HepG2 (cell line): Measurements from ENCODE around the gene MAPK7. TPM values are rescaled to one million over a fixed set of nuclear protein-coding genes. Genes with fewer than 3 reads are reported as not detected.
A peak's percentile ranks its signal among the peaks of the same experiment; 100 is the strongest.

Experiments
- ATAC-seq: fragments of 200-7000 bp; cut with Tn5 transposase; 3 replicates; pipeline ENCODE4 v1.9.1; 2020; ENCODE audit warnings: mild to moderate bottlenecking, moderate library complexity
- BruUV-seq: library from RNA; stranded (reverse); fragments of 400-500 nt; replicated peaks from 2 replicates; lab custom pipeline; 2021; lab: Mats Ljungman, UMichigan
- CTCF ChIA-PET: fragments of 300-600 bp; formaldehyde crosslinking; extraction: SDS; loops from one replicate; lab custom pipeline; 2021; ENCODE audit warnings: low total read pairs, inconsistent platforms, low intra/inter-chr PET ratio; lab: Yijun Ruan, JAX
- POLR2A ChIA-PET: fragments of 350-600 bp; sonication (Branson Sonifier 250); formaldehyde crosslinking; loops from one replicate; lab custom pipeline; 2020; ENCODE audit warnings: antibody characterized with exemption, inconsistent platforms; lab: Yijun Ruan, JAX
- DNase-seq: peaks from one replicate; pipeline ENCODE4 v3.0.0-alpha.2; 2015; ENCODE audit warnings: low spot score
- FAIRE-seq: peaks from 3 replicates; lab custom pipeline; 2011; peaks lifted over from hg19 to GRCh38; lab: Jason Lieb, UNC
- H2AFZ ChIP-seq: one replicate; pipeline ENCODE4 v1.6.1; 2011; ENCODE audit warnings: low read length, inconsistent platforms
- H3K27ac ChIP-seq: fragments of 300-600 bp; 3 replicates; pipeline ENCODE4 v1.8.0; 2011; ENCODE audit warnings: mixed run types, mild to moderate bottlenecking, mixed read lengths, low read length, inconsistent platforms; ENCODE audit not compliant: insufficient read depth; ENCODE audit errors: extremely low read length
- H3K27me3 ChIP-seq, 2 experiments: fragments of 200-600 bp in 1 of 2; 2 replicates in 1 of 2; 3 replicates in 1 of 2; pipeline versions ENCODE4 v1.6.0 to v1.8.0; 2011; ENCODE audit warnings: low read length in 2 of 2, mild to moderate bottlenecking in 2 of 2, moderate library complexity in 2 of 2, inconsistent platforms in 1 of 2; ENCODE audit not compliant: insufficient read depth in 2 of 2, control insufficient read depth in 1 of 2
- H3K36me3 ChIP-seq, 2 experiments: fragments of 200-600 bp in 1 of 2; replicated peaks in 1 of 2; 2 replicates in 1 of 2; 3 replicates in 1 of 2; pipeline versions ENCODE4 v1.5.1 to v1.8.0; 2011; ENCODE audit warnings: low read length in 2 of 2, inconsistent platforms in 1 of 2; ENCODE audit not compliant: insufficient read depth in 2 of 2, control insufficient read depth in 1 of 2
- H3K4me1 ChIP-seq: 2 replicates; pipeline ENCODE4 v1.5.1; 2012; ENCODE audit warnings: low read length, inconsistent platforms; ENCODE audit not compliant: insufficient read depth
- H3K4me2 ChIP-seq: 2 replicates; pipeline ENCODE4 v1.6.0; 2011; ENCODE audit warnings: low read depth, low read length, inconsistent platforms
- H3K4me3 ChIP-seq, 3 experiments: fragments of 200-600 bp in 1 of 3; sonication (generic), shearing (Covaris generic) in 1 of 3; replicated peaks in 1 of 3; 2 replicates each; pipeline ENCODE4 v1.5.1; 2011 to 2016; ENCODE audit warnings: low read length in 3 of 3, inconsistent platforms in 2 of 3, low read depth in 2 of 3, mild to moderate bottlenecking in 2 of 3, control low read depth in 1 of 3, mixed read lengths in 1 of 3; ENCODE audit not compliant: insufficient read depth in 1 of 3
- H3K79me2 ChIP-seq: one replicate; pipeline ENCODE4 v1.6.1; 2011; ENCODE audit warnings: low read length, inconsistent platforms; ENCODE audit not compliant: insufficient read depth
- H3K9ac ChIP-seq: 2 replicates; pipeline ENCODE4 v1.6.0; 2011; ENCODE audit warnings: mild to moderate bottlenecking, low read depth, low read length, inconsistent platforms; ENCODE audit not compliant: insufficient read depth
- H3K9me3 ChIP-seq: 2 replicates; pipeline ENCODE4 v1.5.1; 2012; ENCODE audit warnings: mild to moderate bottlenecking, low read length
- H4K20me1 ChIP-seq: 2 replicates; pipeline ENCODE4 v1.6.0; 2011; ENCODE audit warnings: inconsistent platforms, mild to moderate bottlenecking, low read length, moderate library complexity; ENCODE audit not compliant: insufficient read depth
- CCAR2 ChIP-seq: fragments of 200-400 bp; formaldehyde crosslinking; optimal IDR thresholded peaks from 2 replicates; pipeline ENCODE3; 2018; ENCODE audit warnings: low read depth, mild to moderate bottlenecking, low read length, moderate library complexity
- DR1 ChIP-seq: sonication (generic); formaldehyde crosslinking; IDR thresholded peaks from 2 replicates; pipeline ENCODE4 v1.8.0; 2021; ENCODE audit warnings: mild to moderate bottlenecking, missing genetic modification reagents, inconsistent platforms
- GMEB1 ChIP-seq: sonication (generic); formaldehyde crosslinking; IDR thresholded peaks from 2 replicates; pipeline ENCODE4 v1.5.1; 2020; ENCODE audit warnings: missing genetic modification reagents, mild to moderate bottlenecking, borderline replicate concordance
- HNRNPUL1 ChIP-seq: fragments of 200-400 bp; formaldehyde crosslinking; IDR thresholded peaks from 2 replicates; pipeline ENCODE4 v1.6.1; 2017; ENCODE audit warnings: low read depth, mild to moderate bottlenecking, low read length, moderate library complexity
- IRX3 ChIP-seq: sonication (generic); formaldehyde crosslinking; IDR thresholded peaks from 2 replicates; pipeline ENCODE4 v1.8.1; 2023; ENCODE audit warnings: mild to moderate bottlenecking, low read depth, missing genetic modification reagents, borderline replicate concordance
- KLF11 ChIP-seq: IDR thresholded peaks from 2 replicates; pipeline ENCODE4 v1.6.1; 2016; ENCODE audit warnings: missing compliant biosample characterization
- MAFK ChIP-seq, 2 experiments: IDR thresholded peaks in 1 of 2; conservative IDR thresholded peaks in 1 of 2; 2 replicates each; pipeline ENCODE4 v1.6.1; 2011; ENCODE audit warnings: improper control_type of control experiment in 2 of 2, low read length in 2 of 2
- MTF1 ChIP-seq: sonication (generic); formaldehyde crosslinking; IDR thresholded peaks from 2 replicates; pipeline ENCODE4 v1.5.0; 2020; ENCODE audit warnings: missing genetic modification reagents
- PAF1 ChIP-seq: IDR thresholded peaks from 2 replicates; pipeline ENCODE4 v1.6.1; 2016; ENCODE audit warnings: missing genetic modification reagents, missing compliant biosample characterization
- PHB2 ChIP-seq: fragments of 450-650 bp; IDR thresholded peaks from 2 replicates; pipeline ENCODE4 v1.6.1; 2018; ENCODE audit not compliant: partially characterized antibody
- SKI ChIP-seq: fragments of 450-650 bp; IDR thresholded peaks from one replicate; pipeline ENCODE4 v1.6.1; 2018; ENCODE audit warnings: mild to moderate bottlenecking; ENCODE audit not compliant: partially characterized antibody
- SP4 ChIP-seq: sonication (generic); formaldehyde crosslinking; IDR thresholded peaks from 2 replicates; pipeline ENCODE4 v1.8.1; 2023; ENCODE audit warnings: mild to moderate bottlenecking, missing genetic modification reagents
- ZMYM4 ChIP-seq: sonication (generic); formaldehyde crosslinking; IDR thresholded peaks from 2 replicates; pipeline ENCODE4 v1.8.1; 2023; ENCODE audit warnings: mild to moderate bottlenecking, missing genetic modification reagents
- ZNF121 ChIP-seq: sonication (generic); formaldehyde crosslinking; IDR thresholded peaks from 2 replicates; pipeline ENCODE4 v1.5.0; 2020; ENCODE audit warnings: mild to moderate bottlenecking, missing genetic modification reagents
- ZNF546 ChIP-seq: sonication (generic); formaldehyde crosslinking; conservative IDR thresholded peaks from 2 replicates; pipeline ENCODE4 v1.8.1; 2023; ENCODE audit warnings: mild to moderate bottlenecking, missing genetic modification reagents
- ZNF674 ChIP-seq: sonication (generic); formaldehyde crosslinking; IDR thresholded peaks from 2 replicates; pipeline ENCODE4 v1.5.0; 2020; ENCODE audit warnings: low read depth, mild to moderate bottlenecking, missing genetic modification reagents
- ZNF841 ChIP-seq: sonication (generic); formaldehyde crosslinking; IDR thresholded peaks from 2 replicates; pipeline ENCODE4 v1.8.1; 2023; ENCODE audit warnings: missing genetic modification reagents, borderline replicate concordance
- WGBS: methylation state at CpG from one replicate; pipeline ENCODE4 v1.1.6; 2017; ENCODE audit warnings: low lambda C conversion rate; 5-methylcytosine and 5-hydroxymethylcytosine counted together
- in situ Hi-C: cut with HindIII; loops from 2 replicates; pipeline ENCODE4 v1.10.0; 2017; ENCODE audit warnings: low pct_unique_long_range_greater_than_20kb; ENCODE audit not compliant: extremely low pct_ligation_motif_present
- intact Hi-C: fragments of 100-400 bp; cut with micrococcal nuclease; formaldehyde crosslinking; loops from one replicate; pipeline ENCODE4 v1.10.0; 2022; ENCODE audit not compliant: unreplicated experiment
- polyA plus RNA-seq, 8 experiments: library from polyadenylated mRNA; depleted of rRNA in 3 of 8; stranded (reverse) in 7 of 8; unstranded in 1 of 8; fragments of >200 nt; fragmentation: Illumina TruSeq in 4 of 8; extraction: Trizol in 4 of 8; gene quantifications; 2 replicates each; pipeline versions ENCODE4 v1.2.1 to v1.2.3, GENCODE V29; 2011 to 2016; ENCODE audit warnings: low read depth in 4 of 8, missing spikeins in 1 of 8, mixed read lengths in 1 of 8; ENCODE audit not compliant: insufficient read depth in 1 of 8
- total RNA-seq, 5 experiments: library from RNA; depleted of rRNA; stranded (reverse); fragments of >200 nt; fragmentation: Illumina TruSeq; extraction: Trizol; gene quantifications; 2 replicates each; pipeline ENCODE4 v1.2.3, GENCODE V29; 2016; ENCODE audit warnings: low read depth in 1 of 5

The MAPK7 gene
- total and polyA plus RNA-seq, 2 of the 13 experiments (the other 11 are each of a cell fraction or from before 2014, with no cell fraction given), result 2.9 to 5.9 TPM

- Histone ChIP-seq H3K36me3 (no peaks in the 10 kb centered on the region), H3K9ac (no peak overlapping the region), H4K20me1 (no peaks in the 10 kb centered on the region), H2AFZ (no peak overlapping the region), H3K4me3 (no peak overlapping the region), H3K79me2 (no peaks in the 10 kb centered on the region), H3K4me1 (no peaks in the 10 kb centered on the region), H3K9me3 (no peaks in the 10 kb centered on the region), H3K27me3 (peaks cover 1 to 32% of the 10 kb centered on the region in 2 experiments), H3K27ac (no peak overlapping the region), H3K4me2 (no peak overlapping the region)
- FAIRE-seq (no peak), DNase-seq (no peak), ATAC-seq (0 out of 3 replicates have a peak, but pooled peaks have one; percentile 30)
- TF ChIP-seq SP4 (CRISPR knock-in tag) (no peak), ZNF546 (CRISPR knock-in tag) (no peak), ZNF674 (CRISPR knock-in tag) (no peak), MTF1 (CRISPR knock-in tag) (no peak), MAFK (conservative IDR thresholded peaks at IDR 0.05 in 1 of 2, IDR thresholded peaks at IDR 0.05 in 1 of 2; ENCODE audit: low read length in 2 of 2) (no peak), CCAR2 (no peak), IRX3 (CRISPR knock-in tag) (no peak), SKI (no peak), ZNF841 (no peak), HNRNPUL1 (no peak), KLF11 (CRISPR knock-in tag) (no peak), PAF1 (CRISPR knock-in tag) (no peak), ZMYM4 (CRISPR knock-in tag) (no peak), DR1 (CRISPR knock-in tag) (no peak), ZNF121 (no peak), PHB2 (no peak), GMEB1 (no peak)
- BruUV-seq, result no TSS peak
- 25% methylated on average over 4 of the region's 7 CpGs for WGBS
- in situ Hi-C loops (no loop called here), intact Hi-C loops (no loop called here)
- CTCF ChIA-PET, result no interaction called here
- POLR2A ChIA-PET, result no interaction called here
Observed at GRCh38 chr17:19418251-19418992, 40.1 kb downstream of the MAPK7 start.
